ENCODE measurements around the gene RPS6KA3.

Gene RPS6KA3

DNA sequence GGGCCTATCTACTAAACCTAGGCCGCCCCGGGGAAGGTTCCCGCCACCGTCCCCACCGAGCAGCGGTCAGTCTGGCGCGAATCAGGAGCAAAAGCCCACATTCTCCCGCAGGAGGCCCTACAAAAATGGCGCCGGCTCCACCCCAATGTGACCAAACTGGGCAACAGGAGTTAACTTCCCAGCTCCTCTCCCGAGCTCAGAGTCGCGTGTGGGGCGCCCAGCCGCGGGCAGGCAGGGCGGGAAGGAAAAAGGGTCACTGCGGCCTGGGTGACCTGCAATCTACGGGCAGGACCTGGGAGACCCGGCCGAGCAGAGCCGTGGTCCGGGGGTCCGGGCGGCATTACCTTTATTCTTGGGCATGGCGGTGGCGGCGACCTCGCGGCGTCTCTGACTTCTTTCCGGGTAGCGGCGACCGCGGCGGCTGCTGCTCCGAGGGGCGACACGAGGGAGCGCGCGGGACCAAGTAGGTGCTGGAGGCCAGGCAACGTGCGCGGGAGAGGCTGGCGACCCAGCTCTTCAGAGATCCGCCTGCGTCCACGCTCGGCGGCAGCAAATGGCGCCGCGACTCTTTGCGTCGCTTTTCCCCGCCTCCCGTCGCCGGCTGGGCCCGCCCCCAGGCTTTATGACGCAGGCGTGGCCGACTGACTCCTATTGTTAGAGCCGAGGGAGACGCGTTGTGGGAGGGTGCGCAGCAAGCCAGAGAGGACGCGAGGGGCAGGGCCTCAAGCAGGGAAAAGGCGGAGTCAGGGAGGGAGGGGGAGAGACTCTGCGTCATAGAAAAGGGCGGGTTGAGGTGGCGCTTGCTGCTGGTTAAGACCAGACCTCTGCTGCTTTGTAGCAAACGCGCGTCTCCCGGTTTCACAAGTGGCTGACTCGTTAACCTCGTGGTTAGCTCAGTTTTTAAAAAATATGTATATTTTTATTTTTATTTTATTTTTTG lies 125.2 kb downstream of the RPS6KA3 start, which contains the start of gene EIF1AX:
Gene EIF1AX (minus strand): TSS at position 558 of the 940 bp plus-strand sequence. CDS start 198 bp downstream, at position 360.
- peak within 1 kb of the TSS; percentile 76 for H3K4me3 ChIP-seq (ENCODE audit: low read depth, low read length)
- peak; percentile 98 for DNase-seq (ENCODE audit: low read depth)
- TF ChIP-seq CTCF (conservative IDR thresholded peaks at IDR 0.05; ENCODE audit: low read depth, low read length), result no peak

DNA sequence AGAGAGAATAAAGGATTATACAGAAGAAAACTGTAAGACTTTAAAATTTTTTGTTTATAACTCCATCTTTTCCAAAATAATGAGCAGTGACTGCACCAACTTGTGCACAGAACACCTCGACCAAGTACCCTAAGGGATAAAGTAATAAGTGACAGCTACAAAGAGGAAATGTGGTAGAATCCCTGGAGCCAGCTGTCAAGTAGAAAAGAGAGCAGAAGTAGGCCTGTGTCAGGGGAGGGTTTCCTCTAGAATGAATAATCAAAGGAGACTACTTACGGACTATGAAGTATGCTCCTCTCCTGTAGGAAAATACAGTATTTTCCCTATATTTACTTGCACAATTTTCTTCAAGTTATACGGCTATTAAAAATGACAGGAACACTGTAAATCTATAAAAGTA lies 126.3 kb downstream of the RPS6KA3 start:
- no peak for DNase-seq (ENCODE audit: low read depth)
- H3K4me3 ChIP-seq (ENCODE audit: low read depth, low read length), result peak overlapping the region; percentile 76
- TF ChIP-seq CTCF (conservative IDR thresholded peaks at IDR 0.05; ENCODE audit: low read depth, low read length), result no peak

DNA sequence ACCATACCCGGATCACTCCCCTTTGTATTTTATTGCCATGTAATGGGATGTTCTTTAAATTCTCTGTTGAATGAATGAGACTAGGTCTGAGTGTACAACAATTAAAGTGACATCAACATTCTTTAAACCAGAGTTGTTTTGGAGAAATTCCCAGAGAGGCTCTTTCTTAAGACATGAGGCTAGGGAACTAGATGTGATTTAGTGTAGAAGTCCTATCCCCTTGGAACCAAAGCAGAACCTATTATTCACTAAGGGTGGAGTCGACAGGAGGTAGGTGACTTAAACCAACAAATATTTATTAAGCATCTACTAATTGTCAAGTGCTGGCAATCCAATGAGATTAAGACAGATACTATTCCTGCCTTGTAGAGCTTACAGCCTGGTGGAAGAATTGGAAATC lies 126.7 kb downstream of the RPS6KA3 start:
- H3K4me3 ChIP-seq (ENCODE audit: low read depth, low read length), result peak overlapping the region; percentile 76
- TF ChIP-seq CTCF (conservative IDR thresholded peaks at IDR 0.05; ENCODE audit: low read depth, low read length), result no peak
- DNase-seq (ENCODE audit: low read depth), result peak; percentile 26

- no peak overlapping the region for H3K4me3 ChIP-seq (ENCODE audit: low read depth, low read length)
- TF ChIP-seq CTCF (conservative IDR thresholded peaks at IDR 0.05; ENCODE audit: low read depth, low read length), result no peak
- no peak for DNase-seq (ENCODE audit: low read depth)
Observed at GRCh38 chrX:20135944-20136343, 130.8 kb downstream of the RPS6KA3 start.

GRCh38 chrX:20132666-20133065 lies 134.0 kb downstream of the RPS6KA3 start:
- no peak overlapping the region for H3K4me3 ChIP-seq (ENCODE audit: low read depth, low read length)
- no peak for DNase-seq (ENCODE audit: low read depth)
- no peak for TF ChIP-seq CTCF (conservative IDR thresholded peaks at IDR 0.05; ENCODE audit: low read depth, low read length)

GRCh38 chrX:20130357-20130756 lies 136.4 kb downstream of the RPS6KA3 start:
- H3K4me3 ChIP-seq (ENCODE audit: low read depth, low read length), result no peak overlapping the region
- DNase-seq (ENCODE audit: low read depth), result no peak
- TF ChIP-seq CTCF (conservative IDR thresholded peaks at IDR 0.05; ENCODE audit: low read depth, low read length), result no peak

GRCh38 chrX:20129547-20129946 lies 137.2 kb downstream of the RPS6KA3 start:
- DNase-seq (ENCODE audit: low read depth), result no peak
- TF ChIP-seq CTCF (conservative IDR thresholded peaks at IDR 0.05; ENCODE audit: low read depth, low read length), result no peak

More at GRCh38 chrX:20129547-20129946, 137.2 kb downstream of the RPS6KA3 start:
- H3K4me3 ChIP-seq (ENCODE audit: low read depth, low read length), result no peak overlapping the region
